HG03442 (cell line): ENCODE measurements around the gene HRH2.
A peak's percentile ranks its signal among the peaks of the same experiment; 100 is the strongest.
"Not testable (repeated sequence)": the region's sequence is repeated elsewhere in the genome, so short reads cannot be mapped to it uniquely, and the experiment has no call there.

Source experiments
- ATAC-seq: cut with Tn5 transposase; IDR thresholded peaks from one replicate; pipeline ENCODE4 v1.9.1; 2021; ENCODE audit warnings: mild to moderate bottlenecking, moderate library complexity; ENCODE audit not compliant: unreplicated experiment

HRH2 gene

DNA sequence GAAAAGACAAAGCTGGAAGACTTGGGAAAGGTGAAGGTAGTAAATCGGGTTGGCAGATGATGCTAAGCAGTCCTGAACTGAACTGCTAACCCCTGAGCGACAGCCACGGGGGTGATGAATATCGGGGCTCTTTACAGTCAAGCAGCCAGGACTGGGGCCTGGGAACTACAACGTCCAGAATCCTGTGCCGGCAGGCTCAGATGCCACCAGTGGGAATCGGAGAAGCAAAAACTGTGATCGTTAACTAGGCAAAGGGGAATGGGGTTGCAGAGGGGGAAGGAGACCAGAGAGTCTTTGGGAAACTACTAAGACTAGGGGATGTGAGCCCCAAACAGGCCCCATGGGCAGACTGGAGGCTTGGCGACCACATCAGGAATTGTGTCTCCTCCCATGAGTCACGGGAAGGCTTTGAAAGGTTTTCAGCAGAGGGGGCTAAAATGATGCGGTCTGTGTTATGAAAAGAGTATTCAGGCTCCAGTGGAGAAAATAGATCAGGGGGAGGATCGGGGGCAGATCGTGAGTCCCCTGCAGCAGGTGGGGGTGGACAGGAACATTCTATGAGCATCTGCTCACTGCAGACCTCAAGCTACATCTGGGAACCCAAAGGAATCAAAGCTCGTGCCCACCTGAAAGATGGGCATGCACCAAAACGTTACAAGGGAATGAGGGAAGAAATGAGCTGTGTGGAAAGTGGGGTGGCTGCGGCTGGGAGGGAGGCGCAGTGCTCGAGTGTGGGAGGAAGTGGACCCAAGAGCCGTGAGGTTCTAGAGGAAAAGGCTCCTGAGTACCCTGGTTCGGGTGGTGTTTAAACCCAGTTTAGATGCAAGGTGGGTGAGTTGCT is 53.8 kb downstream of the HRH2 start:
- no peak for ATAC-seq

DNA sequence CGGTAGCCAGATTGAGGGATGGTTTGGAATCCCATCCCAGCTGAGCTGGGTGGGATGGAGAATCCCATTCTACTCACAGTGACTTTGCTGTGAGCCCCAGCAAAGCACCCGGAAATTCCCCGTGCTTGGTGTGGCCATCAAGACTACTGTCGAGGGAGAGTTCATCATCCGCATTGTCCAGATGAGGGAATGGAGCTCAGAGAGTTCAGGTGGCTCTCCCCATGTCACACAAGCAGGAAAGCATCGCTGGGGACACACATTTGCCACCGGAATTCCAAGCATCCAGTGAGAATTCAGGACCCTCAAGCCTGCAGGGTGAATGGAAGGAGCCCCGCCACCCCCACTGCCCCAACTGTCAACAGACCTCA is 54.4 kb downstream of the HRH2 start:
- no peak for ATAC-seq

DNA sequence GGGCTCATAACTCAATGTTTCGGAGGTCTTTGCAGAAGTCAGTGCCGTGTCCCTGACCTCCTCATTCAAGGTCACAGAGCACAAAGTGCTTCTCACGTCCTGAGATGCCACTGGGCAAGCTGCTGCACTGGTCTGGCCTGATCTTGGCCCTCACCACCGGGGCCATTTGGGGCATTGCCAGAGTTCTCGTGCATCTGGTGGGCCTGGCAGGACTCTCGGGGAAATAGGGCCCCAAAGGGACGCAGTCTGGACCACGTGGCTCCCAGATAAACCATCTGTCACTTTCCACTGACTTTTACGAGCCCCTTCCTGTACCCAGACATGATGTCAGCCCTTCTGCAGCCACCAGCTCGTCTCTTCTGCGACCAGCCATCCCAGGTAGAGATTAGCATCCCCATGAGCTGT is 54.8 kb downstream of the HRH2 start:
- ATAC-seq = no peak

DNA sequence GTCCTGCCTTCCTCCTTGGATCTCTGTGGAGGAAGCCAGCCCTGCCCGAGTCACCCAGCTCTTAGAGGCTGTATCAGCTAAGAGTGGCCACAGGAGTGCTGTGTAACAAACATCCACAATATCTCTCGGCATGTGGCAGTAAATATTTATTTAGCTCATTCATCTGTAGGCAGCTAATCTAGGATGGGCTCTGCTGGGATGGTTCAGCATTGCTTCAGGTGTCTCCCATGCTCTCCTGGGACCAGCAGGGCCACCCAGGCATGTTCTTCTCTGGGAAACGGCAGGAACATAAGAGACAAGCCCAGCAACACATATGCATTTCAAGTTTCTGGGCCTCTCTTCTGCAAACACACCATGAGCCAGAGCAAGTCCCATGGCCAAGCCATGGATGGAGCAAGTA is 56.1 kb downstream of the HRH2 start:
- no peak for ATAC-seq

DNA sequence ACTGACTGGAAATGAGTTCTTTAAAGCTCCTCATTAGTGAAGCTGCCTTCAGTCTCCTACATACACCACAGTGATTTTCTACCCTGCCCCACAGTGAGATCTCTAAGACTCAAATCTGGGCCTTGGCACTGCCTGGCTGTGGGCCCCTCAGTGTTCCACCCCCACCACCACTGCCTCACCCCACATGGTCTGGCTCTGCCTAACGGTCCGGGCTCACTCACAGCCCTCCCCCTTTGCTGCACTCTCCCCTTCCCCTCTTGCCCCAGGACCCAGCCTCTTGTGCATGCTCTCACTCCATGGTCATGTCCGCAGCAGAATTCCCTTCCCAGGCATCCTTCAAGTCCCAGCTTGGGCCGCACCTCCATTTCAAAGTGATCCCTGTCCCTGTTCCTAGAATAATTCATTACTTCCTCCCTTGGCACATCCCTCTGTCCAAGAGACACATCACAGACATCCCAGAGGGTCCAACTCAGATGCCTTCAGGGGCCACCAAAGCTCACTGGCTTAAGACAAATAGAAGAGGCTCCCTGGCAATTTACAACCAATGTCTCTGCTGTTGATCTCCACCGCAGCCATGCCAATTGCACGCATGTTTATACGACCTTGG is 56.7 kb downstream of the HRH2 start:
- no peak for ATAC-seq

DNA sequence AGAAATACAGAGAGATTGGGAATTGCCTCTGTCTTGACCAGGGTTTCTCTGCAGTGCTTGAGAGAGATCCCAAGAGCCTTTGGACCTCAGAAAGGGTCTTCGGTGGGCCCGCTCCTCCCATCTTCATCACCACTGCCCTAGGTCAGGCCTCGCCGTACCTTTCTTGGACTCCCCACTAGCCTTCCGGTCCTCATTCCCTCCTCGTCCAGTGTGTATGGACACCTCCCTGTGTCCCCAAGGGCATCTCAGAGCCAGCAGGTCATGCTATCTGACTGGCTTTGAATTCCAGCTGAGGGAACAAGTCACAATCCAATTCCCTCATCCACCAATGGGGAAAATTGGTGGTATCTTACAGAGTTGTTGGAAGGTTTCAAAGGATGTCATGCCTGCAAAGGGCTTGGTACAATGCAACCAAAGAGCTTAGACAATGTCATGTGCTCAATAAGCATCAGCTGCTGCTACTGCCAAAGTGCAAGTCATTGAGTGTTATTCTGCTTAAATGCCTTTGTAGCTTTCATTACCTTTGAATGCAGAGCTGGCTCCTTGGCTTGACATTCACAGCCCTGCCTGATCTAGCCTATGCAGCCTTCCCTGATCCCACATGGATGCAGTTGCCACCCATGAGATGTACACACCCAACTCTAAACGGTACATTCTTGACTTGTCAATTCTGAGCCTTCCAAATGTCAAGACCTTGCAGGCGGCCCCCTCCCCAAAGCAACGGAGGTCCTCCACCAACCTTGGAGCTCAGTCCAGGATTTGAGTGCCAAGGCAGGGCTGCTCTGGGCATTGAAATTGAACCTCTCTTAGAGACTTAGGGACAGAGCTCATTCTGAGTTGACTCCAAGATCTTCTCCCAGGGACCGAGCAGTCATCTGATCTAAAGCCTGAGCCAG is 58.0 kb downstream of the HRH2 start:
- no peak for ATAC-seq

DNA sequence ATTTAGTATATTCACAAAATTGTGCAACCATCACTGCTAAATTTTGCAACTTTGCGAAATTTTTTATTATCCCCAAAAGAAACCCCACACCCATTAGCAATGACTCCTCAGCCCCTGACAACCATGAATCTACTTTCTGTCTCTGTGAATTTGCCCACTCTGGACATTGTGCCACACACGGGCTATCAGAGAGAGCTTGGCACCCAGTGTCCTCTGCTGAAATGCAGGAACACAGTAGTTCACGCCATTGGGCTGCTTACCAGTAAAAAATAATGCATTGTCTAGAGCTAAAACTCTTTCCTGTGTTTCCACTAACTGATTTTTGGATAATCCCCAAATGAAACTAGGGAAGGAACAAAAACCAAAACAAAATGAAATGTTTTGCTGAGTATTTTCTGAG is 60.0 kb downstream of the HRH2 start:
- no peak for ATAC-seq

DNA sequence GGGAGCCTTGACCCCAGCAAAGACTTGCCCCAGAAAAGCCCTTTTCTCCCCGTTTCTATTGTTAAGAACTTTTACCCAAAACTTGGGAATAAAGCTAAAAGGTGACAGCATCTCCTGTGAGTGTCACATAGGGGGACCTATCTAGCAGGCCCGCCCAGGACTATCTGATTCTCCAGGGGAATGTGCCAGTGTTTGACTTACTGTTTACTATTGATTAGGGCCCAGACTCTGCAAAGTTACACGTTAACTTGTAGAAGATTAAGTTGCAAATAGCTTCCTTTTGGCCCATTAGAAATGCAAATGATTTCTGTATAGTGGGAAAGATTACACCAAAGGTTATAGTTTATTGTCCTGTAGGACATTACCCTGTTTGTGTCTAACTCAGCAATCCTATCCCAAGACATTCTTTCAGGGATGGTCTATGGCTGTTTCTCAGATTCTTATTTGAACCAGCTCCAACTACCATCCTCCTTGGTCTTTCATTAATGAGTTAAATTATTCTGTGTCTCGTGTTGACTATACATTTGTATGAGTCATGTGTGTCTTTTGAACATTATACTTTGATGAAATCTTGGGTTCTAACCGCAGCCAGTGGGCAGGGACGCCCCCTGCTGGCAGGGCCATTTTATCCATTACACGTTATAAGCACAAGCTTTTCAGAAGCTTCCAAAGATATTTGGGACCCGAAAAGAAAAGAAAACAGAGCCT is 60.7 kb downstream of the HRH2 start:
- no peak for ATAC-seq

DNA sequence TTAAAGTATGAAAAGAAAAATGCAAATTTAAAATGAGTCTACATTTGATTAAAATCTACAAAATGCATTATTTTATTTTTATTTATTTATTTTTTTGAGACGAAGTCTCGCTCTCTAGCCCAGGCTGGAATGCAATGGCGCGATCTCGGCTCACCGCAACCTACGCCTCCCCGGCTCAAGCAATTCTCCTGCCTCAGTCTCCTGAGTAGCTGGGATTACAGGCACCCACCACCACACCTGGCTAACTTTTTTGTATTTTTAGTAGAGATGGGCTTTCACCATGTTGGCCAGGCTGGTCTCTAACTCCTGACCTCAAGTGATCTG is 61.2 kb downstream of the HRH2 start:
- not testable (repeated sequence) for ATAC-seq

DNA sequence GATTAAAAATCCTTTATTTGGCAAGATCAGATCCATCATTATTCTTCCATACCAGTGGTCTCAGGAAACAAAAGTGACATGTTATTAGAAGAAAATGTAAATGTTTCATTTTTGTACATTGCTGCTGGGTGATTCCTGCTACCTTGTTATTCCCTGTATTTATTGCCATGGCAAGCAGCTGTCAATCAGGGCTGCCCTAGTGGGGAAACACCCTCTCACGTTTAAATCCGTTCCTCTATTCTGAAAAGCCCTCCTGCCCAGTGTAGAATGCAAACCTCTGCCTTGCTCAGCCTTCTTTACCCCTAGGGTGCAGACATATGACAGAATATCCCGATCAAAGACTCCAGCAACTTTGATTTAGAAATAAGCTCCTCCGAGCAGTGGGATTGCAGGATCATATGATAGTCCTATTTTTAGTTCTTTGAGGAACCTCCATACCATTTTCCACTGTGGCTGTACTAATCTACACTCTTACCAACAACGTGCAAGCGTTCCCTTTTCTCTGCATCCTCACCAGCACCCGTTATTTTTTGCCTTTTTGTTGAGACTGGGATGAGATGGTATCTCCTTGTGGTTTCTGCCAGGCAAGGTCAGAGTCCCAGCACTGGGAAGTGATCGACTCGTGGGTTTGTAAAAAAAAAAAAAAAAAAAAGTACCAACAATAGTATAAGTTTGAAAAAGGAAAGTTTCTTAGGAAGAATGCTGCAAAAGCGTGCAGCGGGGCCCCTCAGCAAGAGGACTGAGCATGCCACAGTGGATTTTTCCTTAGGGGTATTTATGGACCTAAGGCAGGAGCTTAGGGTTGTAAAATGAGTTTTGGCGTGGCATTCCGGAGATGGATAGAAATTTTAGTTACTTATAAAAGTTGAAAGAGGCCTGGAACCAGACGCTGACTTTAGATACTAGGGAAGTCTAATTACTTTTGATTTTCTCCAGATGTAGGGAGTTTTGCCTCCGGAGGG is 66.7 kb downstream of the HRH2 start:
- no peak for ATAC-seq

DNA sequence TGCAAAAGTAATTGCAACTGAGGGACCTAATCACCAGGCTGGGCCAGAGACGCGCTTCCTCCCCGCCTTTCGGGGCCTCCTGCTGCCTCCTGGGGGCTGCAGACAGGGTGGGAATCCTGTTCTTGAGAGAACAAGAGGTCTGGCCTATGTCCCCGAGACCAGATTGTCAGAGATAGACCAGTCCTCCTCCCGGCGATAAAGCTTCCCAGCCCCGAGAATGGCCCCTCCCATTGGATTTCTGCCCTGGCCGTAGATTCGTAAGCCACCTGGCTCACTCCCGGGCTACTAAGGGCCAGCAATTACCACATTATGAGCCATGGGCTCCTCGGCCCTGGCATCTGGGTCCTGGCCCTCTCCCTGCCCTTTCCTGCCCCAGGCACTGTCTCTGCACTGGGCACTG is 70.4 kb downstream of the HRH2 start:
- no peak for ATAC-seq

DNA sequence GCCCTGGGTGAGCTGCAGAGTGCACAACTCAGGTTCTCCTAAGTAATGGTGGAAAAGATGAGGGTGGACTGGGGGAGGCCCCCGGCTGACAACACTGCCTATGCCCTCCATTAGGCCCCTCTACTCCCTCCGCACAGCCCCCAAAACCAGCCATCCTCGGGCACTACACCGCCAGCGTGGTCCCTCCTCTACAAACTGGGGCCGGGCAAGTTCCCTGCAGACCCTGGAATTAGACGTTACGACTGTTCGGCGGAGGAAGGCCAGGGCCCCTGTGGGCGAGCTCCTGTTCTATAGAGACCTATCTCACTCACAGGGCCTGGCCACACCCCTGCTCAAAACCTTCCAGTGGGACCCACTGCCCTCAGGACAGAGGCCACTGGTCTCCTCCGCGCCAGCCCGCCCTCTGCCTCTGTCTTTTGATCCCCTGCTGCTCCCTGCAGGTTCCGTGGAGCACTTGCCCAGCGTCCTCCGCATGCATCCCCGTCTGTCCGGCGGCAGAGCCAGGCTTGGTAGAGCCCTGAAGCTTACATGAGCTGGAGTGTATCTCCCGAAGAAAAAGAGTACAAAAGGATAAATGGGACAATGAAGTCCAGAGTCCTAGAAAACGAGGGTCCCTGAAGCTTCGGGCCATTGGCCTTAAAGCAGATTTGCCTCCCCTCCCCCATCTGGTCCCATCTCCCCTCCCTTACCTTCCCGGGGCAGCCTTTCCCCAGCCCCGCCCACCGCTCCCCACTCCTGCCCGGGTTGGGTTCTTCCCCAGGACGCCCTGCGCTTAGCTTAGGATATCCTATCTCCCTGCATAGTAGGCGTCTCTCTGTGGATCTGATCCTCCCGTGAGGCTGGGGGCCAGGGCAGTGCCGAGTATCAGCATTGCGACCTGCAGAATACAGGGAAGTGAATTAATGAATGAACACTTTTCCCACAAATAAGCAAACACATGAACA is 71.3 kb downstream of the HRH2 start:
- no peak for ATAC-seq

DNA sequence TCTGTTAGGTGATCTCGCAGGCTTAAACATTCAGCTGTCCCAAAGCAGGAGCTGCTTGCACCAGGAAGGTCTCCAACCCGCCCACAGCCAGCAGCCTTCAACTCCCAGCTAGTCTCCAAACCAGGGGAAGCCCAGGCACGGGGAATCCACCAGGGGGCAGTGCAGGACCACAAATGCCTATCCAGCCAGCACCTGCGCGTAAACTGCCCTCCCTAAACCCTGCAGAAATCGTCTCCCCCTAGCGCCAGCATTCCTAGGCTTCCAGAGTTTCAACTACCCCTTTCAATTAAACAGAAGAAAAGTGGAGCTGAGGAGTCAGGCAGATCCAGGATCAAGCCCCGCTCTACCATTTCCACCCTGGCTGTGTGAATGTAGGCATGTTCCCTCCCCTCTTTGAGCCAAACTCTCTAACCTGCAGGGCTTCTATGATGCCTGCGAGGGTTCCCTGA is 72.0 kb downstream of the HRH2 start:
- ATAC-seq = peak; percentile 73

DNA sequence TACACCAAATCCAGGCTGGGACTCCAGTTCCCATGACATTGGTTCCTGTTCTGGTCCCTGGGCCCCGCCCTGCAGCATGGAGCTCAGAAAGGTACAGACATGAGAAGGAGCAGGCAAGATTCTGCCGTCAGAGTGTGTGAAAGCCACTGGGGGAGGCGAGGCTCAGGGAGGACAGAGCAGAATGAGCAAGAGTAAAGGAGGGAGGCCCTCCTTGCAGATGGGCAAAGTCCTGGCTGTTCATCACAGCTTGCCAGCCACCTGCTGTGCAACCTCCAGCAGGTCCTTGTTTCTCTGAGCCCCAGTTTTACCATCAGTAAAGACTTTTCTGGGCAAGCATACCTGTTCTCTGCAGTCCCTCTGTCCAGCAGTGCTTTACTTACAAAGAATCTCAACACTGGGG is 73.3 kb downstream of the HRH2 start:
- no peak for ATAC-seq

DNA sequence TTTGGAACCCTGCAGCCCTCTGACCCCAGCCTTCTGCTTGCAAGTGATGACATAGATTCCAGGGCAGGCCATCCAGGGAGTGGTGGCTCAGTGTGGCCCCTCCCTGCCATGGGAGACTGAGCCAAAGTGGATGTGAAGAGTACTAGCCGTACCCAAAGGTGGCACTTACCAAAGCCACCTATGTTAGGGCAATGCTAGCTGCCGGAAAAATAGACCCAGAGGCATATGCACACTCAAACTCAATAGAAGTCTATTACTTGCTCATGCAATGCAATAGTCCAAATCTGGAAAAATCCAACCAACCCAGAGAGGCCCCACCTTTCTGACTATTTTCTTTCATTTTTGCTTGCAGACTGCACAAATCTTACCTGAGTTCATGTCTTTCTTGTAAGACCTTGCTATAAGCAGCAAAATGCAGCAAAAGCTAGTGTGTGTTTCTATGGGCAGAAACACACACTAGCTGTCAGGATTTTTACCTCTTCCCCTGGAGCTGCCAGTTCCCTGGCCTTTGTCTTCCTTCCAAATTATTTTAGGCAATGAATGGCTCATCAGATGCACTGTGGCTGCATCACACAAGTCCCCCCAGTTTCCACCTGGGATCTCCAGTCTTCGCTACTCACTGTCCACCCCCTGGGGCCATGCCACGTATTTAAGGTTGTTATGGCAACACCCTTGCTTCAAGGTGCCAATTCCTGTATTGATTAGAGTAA is 74.0 kb downstream of the HRH2 start:
- no peak for ATAC-seq

DNA sequence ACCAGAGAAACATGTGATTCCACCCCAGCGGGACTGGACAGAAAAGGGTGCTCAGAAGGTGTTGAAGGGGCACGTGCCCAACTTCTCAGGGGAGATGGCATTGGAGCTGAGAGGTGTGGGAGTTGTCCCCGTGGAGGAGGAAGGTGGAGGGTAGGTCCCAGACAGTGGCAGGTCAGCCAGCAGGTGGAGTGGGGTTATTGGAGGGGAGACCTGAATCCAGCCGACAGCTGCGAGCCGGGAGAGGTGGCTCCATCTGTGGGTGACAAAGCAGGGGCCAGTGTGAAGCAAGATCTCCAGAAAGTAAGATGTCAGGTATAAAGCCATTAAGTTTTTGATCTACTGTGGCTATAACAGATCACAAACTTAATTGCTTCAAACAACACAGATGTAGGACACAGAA is 75.1 kb downstream of the HRH2 start:
- no peak for ATAC-seq

DNA sequence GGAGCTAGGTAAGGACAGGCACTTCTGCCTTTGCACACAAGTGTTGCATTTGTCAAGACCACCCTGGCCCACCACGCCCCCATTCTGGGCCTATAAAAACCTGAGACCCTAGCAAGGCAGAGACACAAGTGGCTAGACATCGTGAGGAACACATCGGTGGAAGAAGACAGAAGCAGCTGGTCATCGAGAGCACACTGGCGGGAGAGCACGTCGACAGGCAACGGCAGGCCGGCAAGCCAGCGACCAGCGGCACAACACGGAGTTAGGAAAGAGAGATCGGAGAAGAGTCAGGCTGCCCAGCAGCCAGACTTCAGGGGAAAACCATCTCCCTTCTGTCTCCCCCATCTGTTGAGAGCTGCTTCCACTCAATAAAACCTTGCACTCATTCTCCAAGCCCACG is 76.1 kb downstream of the HRH2 start:
- no peak for ATAC-seq

DNA sequence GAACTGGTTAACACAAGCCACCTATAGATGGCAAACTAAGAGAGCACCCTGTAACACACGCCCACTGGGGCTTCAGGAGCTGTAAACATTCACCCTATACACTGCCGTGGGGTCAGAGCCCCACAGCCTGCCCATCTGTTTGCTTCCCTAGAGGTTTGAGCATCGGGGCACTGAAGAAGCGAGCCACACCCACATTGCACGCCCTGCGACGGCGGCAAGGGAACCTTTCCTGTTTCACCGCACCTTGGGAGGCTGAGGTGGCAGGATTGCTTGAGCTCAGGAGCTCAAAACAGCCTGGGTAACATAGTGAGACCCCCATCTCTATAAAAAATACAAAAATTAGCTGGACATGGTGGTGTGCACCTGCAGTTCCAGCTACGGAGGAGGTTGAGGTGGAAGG is 76.6 kb downstream of the HRH2 start:
- ATAC-seq = no peak
